ENCODE results near the gene MRPL23.

Gene MRPL23

GRCh38 chr11:1949302-1949701, 2.2 kb downstream of the MRPL23 start:
- TF ChIP-seq TEAD4 (IDR thresholded peaks at IDR 0.05), result no peak
- TF ChIP-seq EP300 (IDR thresholded peaks at IDR 0.05; ENCODE audit: borderline replicate concordance), result no peak
- TF ChIP-seq YY1 (IDR thresholded peaks at IDR 0.05; ENCODE audit: low read depth), result no peak
- no peak for TF ChIP-seq CREB1 (IDR thresholded peaks at IDR 0.05; ENCODE audit: low read depth)
- TF ChIP-seq CEBPB (IDR thresholded peaks at IDR 0.05), result no peak
- TF ChIP-seq ZBTB7A (IDR thresholded peaks at IDR 0.05; ENCODE audit: low read depth), result no peak
- no peak for TF ChIP-seq TCF12 (IDR thresholded peaks at IDR 0.05; ENCODE audit: low read depth)
- TF ChIP-seq REST (IDR thresholded peaks at IDR 0.05; ENCODE audit: low read depth), result no peak
- TF ChIP-seq MAX (IDR thresholded peaks at IDR 0.05), result no peak
- TF ChIP-seq FOXM1 (IDR thresholded peaks at IDR 0.05; ENCODE audit: borderline replicate concordance, low read depth), result no peak
- no peak for TF ChIP-seq TAF1 (IDR thresholded peaks at IDR 0.05; ENCODE audit: low read depth)

GRCh38 chr11:1949922-1950321, 2.8 kb downstream of the MRPL23 start:
- TF ChIP-seq TAF1 (IDR thresholded peaks at IDR 0.05; ENCODE audit: low read depth) (no peak), TEAD4 (IDR thresholded peaks at IDR 0.05) (no peak), CREB1 (IDR thresholded peaks at IDR 0.05; ENCODE audit: low read depth) (no peak), USF1 (IDR thresholded peaks at IDR 0.05) (no peak), ZBTB7A (IDR thresholded peaks at IDR 0.05; ENCODE audit: low read depth) (no peak), NFIC (IDR thresholded peaks at IDR 0.05) (no peak)

- no peak for TF ChIP-seq TAF1 (IDR thresholded peaks at IDR 0.05; ENCODE audit: low read depth)
- no peak for TF ChIP-seq EP300 (IDR thresholded peaks at IDR 0.05; ENCODE audit: borderline replicate concordance)
- TF ChIP-seq CREB1 (IDR thresholded peaks at IDR 0.05; ENCODE audit: low read depth), result no peak
- TF ChIP-seq FOXM1 (IDR thresholded peaks at IDR 0.05; ENCODE audit: borderline replicate concordance, low read depth), result no peak
- no peak for TF ChIP-seq TCF12 (IDR thresholded peaks at IDR 0.05; ENCODE audit: low read depth)
- TF ChIP-seq REST (IDR thresholded peaks at IDR 0.05; ENCODE audit: low read depth), result no peak
- TF ChIP-seq NFIC (IDR thresholded peaks at IDR 0.05), result no peak
- TF ChIP-seq MAX (IDR thresholded peaks at IDR 0.05), result no peak
- TF ChIP-seq YY1 (IDR thresholded peaks at IDR 0.05; ENCODE audit: low read depth), result no peak
- TF ChIP-seq EGR1 (IDR thresholded peaks at IDR 0.05), result no peak
- TF ChIP-seq TEAD4 (IDR thresholded peaks at IDR 0.05), result no peak
- TF ChIP-seq CEBPB (IDR thresholded peaks at IDR 0.05), result no peak
- TF ChIP-seq USF1 (IDR thresholded peaks at IDR 0.05), result no peak
- no peak for TF ChIP-seq RAD21 (IDR thresholded peaks at IDR 0.05; ENCODE audit: low read depth)
Observed at GRCh38 chr11:1952806-1953482, 5.8 kb downstream of the MRPL23 start.

GRCh38 chr11:1953489-1954266, 6.5 kb downstream of the MRPL23 start:
- TF ChIP-seq RAD21 (IDR thresholded peaks at IDR 0.05; ENCODE audit: low read depth), result no peak
- TF ChIP-seq TCF12 (IDR thresholded peaks at IDR 0.05; ENCODE audit: low read depth), result no peak
- no peak for TF ChIP-seq FOXM1 (IDR thresholded peaks at IDR 0.05; ENCODE audit: borderline replicate concordance, low read depth)
- TF ChIP-seq NFIC (IDR thresholded peaks at IDR 0.05), result no peak
- no peak for TF ChIP-seq ZBTB7A (IDR thresholded peaks at IDR 0.05; ENCODE audit: low read depth)
- TF ChIP-seq MAX (IDR thresholded peaks at IDR 0.05), result no peak
- no peak for TF ChIP-seq CEBPB (IDR thresholded peaks at IDR 0.05)
- no peak for TF ChIP-seq YY1 (IDR thresholded peaks at IDR 0.05; ENCODE audit: low read depth)
- TF ChIP-seq REST (IDR thresholded peaks at IDR 0.05; ENCODE audit: low read depth), result no peak
- no peak for TF ChIP-seq CREB1 (IDR thresholded peaks at IDR 0.05; ENCODE audit: low read depth)
- no peak for TF ChIP-seq USF1 (IDR thresholded peaks at IDR 0.05)
- TF ChIP-seq TAF1 (IDR thresholded peaks at IDR 0.05; ENCODE audit: low read depth), result no peak
- TF ChIP-seq TEAD4 (IDR thresholded peaks at IDR 0.05), result no peak
- TF ChIP-seq EGR1 (IDR thresholded peaks at IDR 0.05), result no peak
- no peak for TF ChIP-seq EP300 (IDR thresholded peaks at IDR 0.05; ENCODE audit: borderline replicate concordance)

All from Ishikawa (cell line).